ENCODE data around the gene UTS2R.

The UTS2R gene

GRCh38 chr17:82371333-82372248, at the start of gene UTS2R:
TSS of gene UTS2R (plus strand) at chr17:82371765. CDS start at chr17:82374325, 2,560 bp downstream.
- no peak for DNase-seq

DNA sequence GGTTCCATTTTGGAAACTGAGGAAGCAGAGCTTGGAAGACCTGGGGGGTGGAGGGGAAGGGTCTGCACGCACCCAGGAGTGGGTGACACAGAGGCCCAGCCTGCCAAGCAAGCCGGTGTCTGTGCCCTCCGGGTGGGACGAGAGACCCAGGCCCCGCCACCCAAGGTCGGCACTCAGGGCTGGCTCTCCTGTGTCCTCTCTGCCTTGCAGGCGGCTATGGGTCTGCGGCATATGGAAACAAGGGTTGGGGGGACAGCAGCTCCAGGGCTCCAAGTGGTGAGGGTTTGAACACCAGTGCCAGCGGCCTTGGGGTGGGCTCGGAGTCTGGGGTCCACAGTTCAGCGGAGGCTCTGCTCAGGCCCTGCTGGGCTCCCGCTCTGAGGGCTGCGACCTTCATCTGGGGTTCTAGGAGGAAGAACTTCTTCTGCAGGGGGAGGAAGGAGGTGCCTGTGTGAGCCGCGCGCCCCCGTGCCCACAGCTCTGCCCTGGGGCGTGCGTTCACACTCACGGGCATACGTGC, 49.6 kb upstream of the UTS2R start:
- no peak for DNase-seq

- no peak for DNase-seq
Observed at GRCh38 chr17:82322526-82323453, 48.8 kb upstream of the UTS2R start.

GRCh38 chr17:82323514-82324234, 47.9 kb upstream of the UTS2R start:
- DNase-seq, result peak; percentile 68

DNA sequence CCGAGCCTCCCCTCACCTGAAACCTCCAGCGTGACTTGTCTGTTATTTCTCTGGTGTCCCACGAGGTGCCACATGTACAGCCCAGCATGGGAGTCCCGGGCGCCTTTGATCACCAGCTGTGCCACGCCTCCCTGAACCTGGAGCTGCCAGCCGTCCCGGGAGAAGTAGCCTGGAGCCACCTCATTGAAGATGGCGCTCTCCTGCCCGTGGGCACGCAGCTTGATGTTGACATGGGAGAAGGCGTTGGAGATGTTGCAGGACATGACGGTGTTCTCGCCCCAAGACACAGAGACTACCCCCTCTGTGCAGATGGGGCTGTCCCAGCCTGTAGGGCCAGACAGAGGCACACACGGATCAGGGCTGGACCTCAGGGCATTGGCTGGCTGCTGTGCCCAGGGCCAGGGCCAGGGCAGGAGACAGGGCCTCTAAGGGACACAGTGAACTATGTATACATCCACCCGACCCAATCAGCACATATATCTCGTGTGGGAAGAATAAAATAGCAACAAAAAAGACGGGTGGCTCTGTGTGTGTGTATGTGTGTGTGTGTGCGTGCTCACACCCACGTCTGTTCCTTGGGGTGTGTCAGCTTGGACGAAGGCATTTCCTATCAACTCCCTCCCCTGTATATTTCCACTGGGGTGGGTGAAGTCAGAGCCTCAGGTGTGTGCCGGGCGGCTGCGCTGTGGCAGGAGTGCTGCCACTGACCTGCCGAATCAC, 46.8 kb upstream of the UTS2R start:
- no peak for DNase-seq

DNA sequence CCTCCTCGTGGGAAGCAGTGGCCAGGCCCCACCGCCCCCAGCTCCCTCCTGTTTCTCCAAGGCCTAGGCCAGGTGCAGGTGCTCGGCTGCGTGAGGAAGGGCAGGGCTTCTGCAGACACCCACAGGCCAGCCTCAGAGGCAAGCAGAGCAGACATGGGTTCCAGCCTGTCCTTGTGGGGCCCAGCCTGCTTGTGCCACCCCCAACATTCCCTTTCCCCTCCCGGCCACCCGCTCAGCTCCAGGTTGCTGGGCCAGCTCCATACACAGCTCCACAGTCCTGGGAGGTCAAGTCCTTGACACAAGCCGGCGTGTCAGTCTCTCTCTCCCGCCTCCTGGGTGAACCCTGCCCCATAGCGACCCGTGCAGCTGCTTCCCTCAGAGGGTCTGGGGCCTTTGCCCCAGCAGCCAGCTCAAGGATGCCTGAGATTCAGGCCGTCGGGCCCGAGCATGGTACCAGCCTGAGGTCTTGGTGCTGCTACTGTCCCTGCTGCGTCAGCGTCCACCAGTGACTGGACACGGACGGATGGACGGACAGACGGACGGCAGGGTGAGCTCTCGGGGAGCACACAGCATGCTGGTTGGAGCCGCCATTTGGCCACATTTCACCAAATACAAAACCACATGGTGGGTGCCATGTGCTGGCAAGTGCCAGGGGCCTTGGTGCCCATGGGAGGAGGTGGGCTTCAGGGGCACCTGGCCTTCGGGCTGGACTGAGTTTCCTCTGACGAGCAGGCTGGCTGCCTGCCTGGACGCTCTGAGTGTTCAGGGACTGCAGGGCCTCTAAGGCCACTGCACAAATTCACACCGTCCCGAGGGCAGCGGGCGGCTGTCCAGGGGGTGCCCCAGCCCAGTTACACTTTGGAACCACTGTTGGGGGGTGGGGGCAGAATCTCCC, 46.0 kb upstream of the UTS2R start:
- DNase-seq, result no peak

GRCh38 chr17:82327289-82327688, 44.3 kb upstream of the UTS2R start:
- no peak for DNase-seq

DNA sequence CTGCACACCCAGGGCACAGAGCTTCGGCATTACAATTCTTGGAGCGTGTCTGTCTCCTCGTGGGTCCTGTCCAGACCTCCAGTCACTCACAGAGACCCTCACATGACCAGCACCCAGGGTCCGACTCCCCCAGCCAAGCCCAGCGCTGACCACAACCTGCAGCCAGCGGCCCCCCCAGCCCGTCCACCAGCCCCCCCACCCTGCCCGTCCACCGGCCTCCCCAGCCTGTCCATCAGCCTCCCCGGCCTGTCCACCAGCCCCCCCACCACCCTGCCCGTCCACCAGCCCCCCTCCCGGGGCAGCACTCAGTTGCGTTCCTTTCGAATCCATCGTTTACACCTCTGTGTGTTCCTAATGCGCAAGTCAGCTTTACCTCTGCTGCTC, 43.8 kb upstream of the UTS2R start:
- no peak for DNase-seq

GRCh38 chr17:82328141-82328993, 43.2 kb upstream of the UTS2R start:
- peak; percentile 7 for DNase-seq

- DNase-seq, result no peak
Observed at GRCh38 chr17:82328994-82329507, 42.5 kb upstream of the UTS2R start.

- DNase-seq, result no peak
Observed at GRCh38 chr17:82329683-82330321, 41.8 kb upstream of the UTS2R start.

DNA sequence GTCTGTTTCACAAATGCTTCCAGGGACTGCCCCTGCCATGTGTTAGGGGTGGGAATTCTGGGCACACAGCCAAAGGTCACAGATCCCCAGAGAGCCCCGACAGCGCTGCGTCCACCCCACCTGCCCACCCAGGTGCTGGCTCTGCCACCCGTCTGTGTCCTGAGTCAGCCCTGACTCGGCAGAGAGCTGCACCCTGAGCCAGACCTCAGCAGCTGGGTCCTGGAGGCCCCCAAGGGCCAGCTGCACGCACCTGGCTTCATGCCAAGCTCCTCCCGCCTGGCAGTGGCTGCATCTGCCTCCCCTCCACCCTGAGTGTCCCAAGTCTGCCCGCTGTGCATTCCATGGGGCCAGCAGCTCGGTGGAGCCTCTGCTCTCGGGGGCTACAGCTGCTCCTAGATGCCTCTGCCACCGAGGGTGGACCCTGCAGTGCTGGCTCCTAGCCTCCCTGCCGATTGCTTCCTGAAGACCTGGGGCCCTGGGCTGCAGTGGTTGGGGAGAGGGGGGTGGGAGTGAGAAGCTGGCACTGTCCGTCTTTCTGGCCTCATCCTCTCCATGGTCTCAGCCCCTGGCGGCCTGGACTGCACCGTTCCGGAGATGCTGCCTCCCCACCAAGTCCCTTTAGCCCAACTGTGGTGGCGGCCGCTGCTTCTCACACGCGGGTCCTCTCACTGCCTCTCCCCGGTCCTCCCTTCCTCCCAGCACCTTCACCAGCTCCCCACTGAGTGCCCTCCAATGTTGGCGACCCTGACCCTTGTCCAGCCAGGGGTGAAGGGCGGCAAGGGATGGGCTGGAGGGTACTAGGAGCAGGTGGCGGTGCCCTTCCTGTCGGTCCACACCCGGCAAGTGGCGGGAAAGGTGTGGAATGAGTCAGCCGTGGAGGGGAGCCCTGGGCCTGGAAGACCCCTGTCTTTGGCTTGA, 41.0 kb upstream of the UTS2R start:
- DNase-seq, result peak; percentile 43

- DNase-seq, result no peak
Observed at GRCh38 chr17:82331345-82331939, 40.1 kb upstream of the UTS2R start.

- no peak for DNase-seq
Observed at GRCh38 chr17:82332669-82333278, 38.8 kb upstream of the UTS2R start.

DNA sequence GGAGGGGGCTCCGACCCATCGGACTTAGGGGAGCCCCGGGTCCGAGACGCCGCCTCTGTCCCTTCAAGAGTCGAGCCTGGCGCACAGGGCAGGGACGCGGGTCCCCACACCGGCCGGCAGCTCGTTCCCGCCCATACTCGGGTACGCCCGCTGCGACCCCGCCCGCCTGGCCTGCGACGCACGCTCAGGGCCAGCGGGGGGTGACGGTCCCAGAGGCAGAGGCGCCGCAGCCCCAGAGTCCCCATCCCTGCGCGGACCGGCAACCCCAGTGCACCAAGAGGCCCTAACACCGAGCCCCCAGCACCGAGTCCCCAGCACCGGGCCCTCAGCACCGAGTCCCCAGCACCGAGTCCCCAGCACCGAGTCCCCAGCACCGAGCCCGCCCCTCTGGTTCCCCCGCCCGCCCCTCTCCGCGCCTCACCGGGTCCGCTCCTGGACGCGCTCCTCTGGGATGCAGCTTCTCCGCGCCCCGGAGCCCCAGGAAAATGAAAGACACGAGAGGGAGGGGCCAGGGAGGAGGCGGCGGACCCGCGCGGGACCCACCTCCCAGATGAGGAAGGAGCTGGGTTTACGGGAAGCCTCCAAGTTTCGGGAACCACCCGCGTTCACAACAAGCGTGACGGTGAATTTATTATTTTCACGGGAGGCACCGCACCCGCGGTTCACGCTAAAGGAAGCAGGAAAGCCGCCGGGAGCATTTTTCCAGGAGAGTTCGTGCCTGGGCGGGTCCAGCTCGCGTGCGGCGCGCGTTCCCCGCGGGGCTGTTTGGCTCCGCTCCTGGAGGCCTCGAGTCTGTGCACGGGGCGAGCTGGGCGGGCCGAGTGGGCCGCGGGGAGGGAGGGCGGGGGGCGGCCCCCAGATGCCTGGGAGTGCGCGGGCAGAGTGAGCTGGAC, 38.0 kb upstream of the UTS2R start, which contains the start of gene SECTM1:
Gene SECTM1 (minus strand): TSS at position 488 of the 893 bp plus-strand sequence. CDS start 6,526 bp downstream, outside the sequence.
- DNase-seq, result no peak

- DNase-seq, result no peak
Observed at GRCh38 chr17:82334204-82334621, 37.4 kb upstream of the UTS2R start.

All from OCI-M1 (cell line).